HEK293T (cell line): ENCODE results near the gene FAM193A.

Experiments used
- BHLHE40 ChIP-seq: fragments of 450-650 bp; IDR thresholded peaks from 2 replicates; pipeline ENCODE4 v1.6.1; 2016; ENCODE audit warnings: mild to moderate bottlenecking, moderate library complexity, borderline replicate concordance
- CTBP1 ChIP-seq: fragments of 450-650 bp; IDR thresholded peaks from 2 replicates; pipeline ENCODE4 v1.6.1; 2016; ENCODE audit warnings: borderline replicate concordance
- FOXK2 ChIP-seq: fragments of 450-650 bp; IDR thresholded peaks from 2 replicates; pipeline ENCODE4 v1.6.1; 2016; ENCODE audit warnings: mild to moderate bottlenecking
- HDGF ChIP-seq: fragments of 450-650 bp; IDR thresholded peaks from 2 replicates; pipeline ENCODE4 v1.6.1; 2017; ENCODE audit warnings: antibody characterized with exemption, borderline replicate concordance
- LEF1 ChIP-seq: fragments of 450-650 bp; IDR thresholded peaks from 2 replicates; pipeline ENCODE4 v1.6.1; 2017; ENCODE audit warnings: mild to moderate bottlenecking, borderline replicate concordance
- SUZ12 ChIP-seq: fragments of 450-650 bp; IDR thresholded peaks from 2 replicates; pipeline ENCODE4 v1.6.1; 2016; ENCODE audit warnings: mild to moderate bottlenecking
- TARDBP ChIP-seq: fragments of 450-650 bp; IDR thresholded peaks from 2 replicates; pipeline ENCODE4 v1.6.1; 2016
- ZNF384 ChIP-seq: fragments of 450-650 bp; IDR thresholded peaks from 2 replicates; pipeline ENCODE4 v1.6.1; 2016
- TF ChIP-seq, protein P1 (sequence below): fragments of 450-650 bp; IDR thresholded peaks from 2 replicates; pipeline ENCODE4 v1.6.1; 2016

DNA sequence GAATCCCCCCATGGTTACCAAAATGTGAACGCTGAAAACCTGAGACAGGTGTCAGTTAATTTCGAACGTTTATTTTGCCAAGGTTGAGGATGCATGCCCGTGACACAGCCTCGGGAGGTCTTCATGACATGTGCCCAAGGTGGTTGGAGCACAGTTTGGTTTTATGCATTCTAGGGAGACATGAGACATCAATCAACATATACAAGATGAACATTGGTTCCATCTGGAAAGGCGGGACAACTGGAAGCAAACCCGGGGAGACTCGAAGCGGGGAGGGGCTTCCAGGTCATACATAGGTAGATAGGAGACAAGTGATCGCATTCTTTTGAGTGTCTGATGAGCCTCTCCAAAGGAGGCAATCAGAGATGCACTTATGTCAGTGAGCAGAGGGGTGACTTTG, 245.5 kb downstream of the FAM193A start:
- TF ChIP-seq SUZ12 (no peak), ZNF384 (no peak), HDGF (no peak), CTBP1 (no peak), FOXK2 (no peak), TARDBP (no peak), LEF1 (no peak), BHLHE40 (no peak)
- TF ChIP-seq, protein P1, sequence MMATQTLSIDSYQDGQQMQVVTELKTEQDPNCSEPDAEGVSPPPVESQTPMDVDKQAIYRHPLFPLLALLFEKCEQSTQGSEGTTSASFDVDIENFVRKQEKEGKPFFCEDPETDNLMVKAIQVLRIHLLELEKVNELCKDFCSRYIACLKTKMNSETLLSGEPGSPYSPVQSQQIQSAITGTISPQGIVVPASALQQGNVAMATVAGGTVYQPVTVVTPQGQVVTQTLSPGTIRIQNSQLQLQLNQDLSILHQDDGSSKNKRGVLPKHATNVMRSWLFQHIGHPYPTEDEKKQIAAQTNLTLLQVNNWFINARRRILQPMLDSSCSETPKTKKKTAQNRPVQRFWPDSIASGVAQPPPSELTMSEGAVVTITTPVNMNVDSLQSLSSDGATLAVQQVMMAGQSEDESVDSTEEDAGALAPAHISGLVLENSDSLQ = peak; percentile 27; the same call in 1 of the 2 replicates
